ENCODE data around the gene LCNL1.

LCNL1 gene

GRCh38 chr9:137013571-137013940, 30.8 kb downstream of the LCNL1 start:
- DNase-seq = no peak

- no peak for DNase-seq
These were observed 31.4 kb downstream of the LCNL1 start for GRCh38 chr9:137014166-137014565.

- no peak for DNase-seq
These were observed 32.2 kb downstream of the LCNL1 start for GRCh38 chr9:137014776-137015539.

GRCh38 chr9:137015540-137015930, 32.7 kb downstream of the LCNL1 start:
- DNase-seq = no peak

- no peak for DNase-seq
These were observed 33.2 kb downstream of the LCNL1 start for GRCh38 chr9:137015976-137016375.

- DNase-seq = no peak
These were observed 33.6 kb downstream of the LCNL1 start for GRCh38 chr9:137016436-137016835.

GRCh38 chr9:137017071-137017470, 34.3 kb downstream of the LCNL1 start:
- DNase-seq = no peak

- no peak for DNase-seq
These were observed 35.2 kb downstream of the LCNL1 start for GRCh38 chr9:137017791-137018497.

GRCh38 chr9:137018761-137019559, 36.2 kb downstream of the LCNL1 start:
- DNase-seq = no peak

- no peak for DNase-seq
These were observed 37.3 kb downstream of the LCNL1 start for GRCh38 chr9:137019891-137020683.

GRCh38 chr9:137020771-137021567, 38.2 kb downstream of the LCNL1 start:
- DNase-seq = no peak

GRCh38 chr9:137021568-137021978, 38.8 kb downstream of the LCNL1 start:
- no peak for DNase-seq

- peak; percentile 65 for DNase-seq
These were observed 39.3 kb downstream of the LCNL1 start for GRCh38 chr9:137021979-137022661.

GRCh38 chr9:137022662-137023008, 39.8 kb downstream of the LCNL1 start:
- DNase-seq = no peak

GRCh38 chr9:137023157-137023556, 40.4 kb downstream of the LCNL1 start:
- no peak for DNase-seq

- no peak for DNase-seq
These were observed 40.8 kb downstream of the LCNL1 start for GRCh38 chr9:137023583-137023991.

- no peak for DNase-seq
These were observed 42.7 kb downstream of the LCNL1 start for GRCh38 chr9:137025517-137025966.

- no peak for DNase-seq
These were observed 43.6 kb downstream of the LCNL1 start for GRCh38 chr9:137026384-137026783.

- DNase-seq = no peak
These were observed 44.0 kb downstream of the LCNL1 start for GRCh38 chr9:137026828-137027227.

GRCh38 chr9:137027369-137028262, 44.8 kb downstream of the LCNL1 start, which contains the start of gene ABCA2:
Gene ABCA2, minus strand, starts transcription at chr9:137028237. Its CDS starts 97 bp downstream, at chr9:137028140.
- peak; percentile 28 for DNase-seq
